ENCODE measurements around the gene GEMIN4. TPM values are rescaled to one million over a fixed set of nuclear protein-coding genes. Genes with fewer than 3 reads are reported as not detected.
"Not testable (repeated sequence)": the region's sequence is repeated elsewhere in the genome, so short reads cannot be mapped to it uniquely, and the experiment has no call there.

Gene GEMIN4
- 17.9 and 24.0 TPM in 2 replicates for total RNA-seq (2014; rRNA removed; shearing (Covaris generic))

GRCh38 chr17:752002-752619 lies at the start of gene GEMIN4:
TSS of gene GEMIN4 (minus strand) at chr17:752264. CDS start at chr17:752142, 122 bp downstream.
- DNase-seq (ENCODE audit: low spot score), result peak; percentile 77

- DNase-seq (ENCODE audit: low spot score), result no peak
Observed at GRCh38 chr17:801660-802059, 49.6 kb upstream of the GEMIN4 start.

GRCh38 chr17:800446-801242 lies 48.6 kb upstream of the GEMIN4 start:
- no peak for DNase-seq (ENCODE audit: low spot score)

GRCh38 chr17:799261-799660 lies 47.2 kb upstream of the GEMIN4 start:
- DNase-seq (ENCODE audit: low spot score), result no peak

- DNase-seq (ENCODE audit: low spot score), result no peak
Observed at GRCh38 chr17:798246-798645, 46.2 kb upstream of the GEMIN4 start.

GRCh38 chr17:797236-797840 lies 45.3 kb upstream of the GEMIN4 start:
- no peak for DNase-seq (ENCODE audit: low spot score)

- no peak for DNase-seq (ENCODE audit: low spot score)
Observed at GRCh38 chr17:796609-797008, 44.5 kb upstream of the GEMIN4 start.

GRCh38 chr17:795721-796120 lies 43.7 kb upstream of the GEMIN4 start:
- DNase-seq (ENCODE audit: low spot score), result no peak

- DNase-seq (ENCODE audit: low spot score), result no peak
Observed at GRCh38 chr17:795276-795675, 43.2 kb upstream of the GEMIN4 start.

GRCh38 chr17:794876-795275 lies 42.8 kb upstream of the GEMIN4 start:
- DNase-seq (ENCODE audit: low spot score), result peak; percentile 57

GRCh38 chr17:792277-792676 lies 40.2 kb upstream of the GEMIN4 start:
- no peak for DNase-seq (ENCODE audit: low spot score)

GRCh38 chr17:791829-792228 lies 39.8 kb upstream of the GEMIN4 start:
- DNase-seq (ENCODE audit: low spot score), result no peak

GRCh38 chr17:790874-791247 lies 38.8 kb upstream of the GEMIN4 start:
- not testable (repeated sequence) for DNase-seq (ENCODE audit: low spot score)

- DNase-seq (ENCODE audit: low spot score), result not testable (repeated sequence)
Observed at GRCh38 chr17:789931-790873, 38.1 kb upstream of the GEMIN4 start.

- DNase-seq (ENCODE audit: low spot score), result no peak
Observed at GRCh38 chr17:789160-789840, 37.2 kb upstream of the GEMIN4 start.

- DNase-seq (ENCODE audit: low spot score), result no peak
Observed at GRCh38 chr17:788551-788950, 36.5 kb upstream of the GEMIN4 start.

GRCh38 chr17:787641-788221 lies 35.7 kb upstream of the GEMIN4 start:
- no peak for DNase-seq (ENCODE audit: low spot score)

- DNase-seq (ENCODE audit: low spot score), result not testable (repeated sequence)
Observed at GRCh38 chr17:785901-786300, 33.8 kb upstream of the GEMIN4 start.

GRCh38 chr17:784143-784542 lies 32.1 kb upstream of the GEMIN4 start:
- no peak for DNase-seq (ENCODE audit: low spot score)

GRCh38 chr17:781805-782731 lies 30.0 kb upstream of the GEMIN4 start, which contains the start of the genes GLOD4 and MRM3:
TSS of gene GLOD4 (minus strand) at chr17:782280. CDS start at chr17:782255, 25 bp downstream.
TSS of gene MRM3 (plus strand) at chr17:782353. CDS start at chr17:782379, 26 bp downstream.
- DNase-seq (ENCODE audit: low spot score), result peak; percentile 69

Measured in A172 (cell line).